Smooth muscle cell (in vitro differentiated cells): ENCODE results near the gene SLC23A3. TPM values are rescaled to one million over a fixed set of nuclear protein-coding genes. Genes with fewer than 3 reads are reported as not detected.

Experiments used
- DNase-seq: peaks from one replicate; lab custom pipeline; 2025; ENCODE audit not compliant: unreplicated experiment; lab: John Stamatoyannopoulos, UW
- H2AFZ ChIP-seq: fragments of 200-600 bp; sonication (generic); 2 replicates; pipeline ENCODE4 v1.6.0; 2016; ENCODE audit warnings: antibody characterized with exemption, low read depth, mild to moderate bottlenecking
- H3F3A ChIP-seq: fragments of 200-600 bp; sonication (generic); 2 replicates; pipeline ENCODE4 v1.6.0; 2017; ENCODE audit warnings: antibody characterized with exemption, low read depth
- H3K27ac ChIP-seq: fragments of 200-600 bp; sonication (generic); 2 replicates; pipeline ENCODE4 v1.5.1; 2016; ENCODE audit warnings: low read depth, mild to moderate bottlenecking
- H3K27me3 ChIP-seq: fragments of 200-600 bp; sonication (generic); 2 replicates; pipeline ENCODE4 v1.6.1; 2016; ENCODE audit warnings: low read depth, mild to moderate bottlenecking
- H3K36me3 ChIP-seq: fragments of 200-600 bp; sonication (generic); 2 replicates; pipeline ENCODE4 v1.5.1; 2016; ENCODE audit warnings: low read depth
- H3K4me1 ChIP-seq: fragments of 200-600 bp; sonication (generic); 2 replicates; pipeline ENCODE4 v1.5.1; 2016; ENCODE audit warnings: low read depth
- H3K4me2 ChIP-seq: fragments of 200-600 bp; sonication (generic); 2 replicates; pipeline ENCODE4 v1.6.0; 2016; ENCODE audit warnings: mild to moderate bottlenecking
- H3K4me3 ChIP-seq: fragments of 200-600 bp; sonication (generic); 2 replicates; pipeline ENCODE4 v1.5.1; 2016; ENCODE audit warnings: mild to moderate bottlenecking
- H3K79me2 ChIP-seq: fragments of 200-600 bp; sonication (generic); 2 replicates; pipeline ENCODE4 v1.6.0; 2016; ENCODE audit warnings: low read depth, mild to moderate bottlenecking
- H3K9ac ChIP-seq: fragments of 200-600 bp; sonication (generic); 2 replicates; pipeline ENCODE4 v1.6.0; 2016; ENCODE audit warnings: low read depth
- H3K9me3 ChIP-seq: fragments of 200-600 bp; sonication (generic); replicated peaks from 2 replicates; pipeline ENCODE4 v1.5.1; 2016; ENCODE audit warnings: low read depth
- H4K20me1 ChIP-seq: fragments of 200-600 bp; sonication (generic); 2 replicates; pipeline ENCODE4 v1.6.0; 2016; ENCODE audit warnings: low read depth
- WGBS: methylation state at CpG from one replicate; pipeline ENCODE4 v1.1.7; 2016; ENCODE audit warnings: low lambda C conversion rate; 5-methylcytosine and 5-hydroxymethylcytosine counted together
- polyA plus RNA-seq: library from polyadenylated mRNA; unstranded; fragments of >200 nt; fragmentation: Nextera tagmentation; extraction: Ambion mirVana; gene quantifications from 2 replicates; pipeline ENCODE4 v1.2.1, GENCODE V29; 2016
- total RNA-seq: library from RNA; depleted of rRNA; stranded (reverse); fragments of >200 nt; gene quantifications from 2 replicates; pipeline ENCODE4 v1.2.3, GENCODE V29; 2014
- TF ChIP-seq, protein P1 (sequence below): fragments of 200-600 bp; sonication (generic); IDR thresholded peaks from 2 replicates; pipeline ENCODE4 v1.5.1; 2017; ENCODE audit warnings: borderline replicate concordance, mild to moderate bottlenecking, antibody characterized with exemption; ENCODE audit not compliant: insufficient read depth, poor library complexity, severe bottlenecking

The SLC23A3 gene
- total and polyA plus RNA-seq, 2 experiments from 2014 or later = not detected

DNA sequence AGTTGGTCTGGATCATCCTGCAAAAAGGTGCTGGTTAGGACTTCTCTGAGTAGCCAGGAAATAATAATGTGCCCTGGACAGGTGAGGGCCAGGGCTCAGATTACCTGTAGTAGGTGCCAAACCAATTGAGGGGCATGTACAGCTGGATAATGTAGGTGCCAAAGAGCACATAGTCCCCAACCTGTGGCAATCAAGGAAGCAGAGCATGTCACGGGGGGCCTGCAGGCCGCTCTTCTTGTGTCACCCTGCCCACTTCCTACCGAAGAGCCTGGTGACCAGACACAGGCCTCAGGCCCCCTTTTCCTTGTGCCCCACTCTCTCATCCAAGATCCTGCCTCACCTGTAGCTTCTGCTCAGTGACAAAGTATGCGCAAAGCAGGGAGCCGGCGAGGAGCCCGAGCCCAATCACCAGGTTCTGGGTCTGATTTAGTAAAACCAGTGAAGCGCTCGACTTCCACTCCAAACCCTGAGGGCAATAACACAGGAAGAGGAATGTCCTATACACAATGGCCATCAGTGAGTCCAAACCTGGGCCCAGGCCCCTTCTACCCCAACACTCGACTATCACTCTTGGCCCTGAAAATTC is 43.8 kb upstream of the SLC23A3 start:
- 98% methylated on average over 10 of the region's 10 CpGs for WGBS
- Histone ChIP-seq H2AFZ (no peak overlapping the region), H3K27me3 (no peaks in the 10 kb centered on the region), H3K36me3 (no peaks in the 10 kb centered on the region), H3K4me3 (no peak overlapping the region), H3K4me1 (peaks cover 3% of the 10 kb centered on the region), H3K79me2 (peaks cover 10% of the 10 kb centered on the region), H3K9me3 (no peaks in the 10 kb centered on the region), H3K27ac (no peak overlapping the region), H3K9ac (no peak overlapping the region), H3K4me2 (no peak overlapping the region), H4K20me1 (no peaks in the 10 kb centered on the region), H3F3A (peaks cover 6% of the 10 kb centered on the region)
- DNase-seq = no peak
- TF ChIP-seq, protein P1, sequence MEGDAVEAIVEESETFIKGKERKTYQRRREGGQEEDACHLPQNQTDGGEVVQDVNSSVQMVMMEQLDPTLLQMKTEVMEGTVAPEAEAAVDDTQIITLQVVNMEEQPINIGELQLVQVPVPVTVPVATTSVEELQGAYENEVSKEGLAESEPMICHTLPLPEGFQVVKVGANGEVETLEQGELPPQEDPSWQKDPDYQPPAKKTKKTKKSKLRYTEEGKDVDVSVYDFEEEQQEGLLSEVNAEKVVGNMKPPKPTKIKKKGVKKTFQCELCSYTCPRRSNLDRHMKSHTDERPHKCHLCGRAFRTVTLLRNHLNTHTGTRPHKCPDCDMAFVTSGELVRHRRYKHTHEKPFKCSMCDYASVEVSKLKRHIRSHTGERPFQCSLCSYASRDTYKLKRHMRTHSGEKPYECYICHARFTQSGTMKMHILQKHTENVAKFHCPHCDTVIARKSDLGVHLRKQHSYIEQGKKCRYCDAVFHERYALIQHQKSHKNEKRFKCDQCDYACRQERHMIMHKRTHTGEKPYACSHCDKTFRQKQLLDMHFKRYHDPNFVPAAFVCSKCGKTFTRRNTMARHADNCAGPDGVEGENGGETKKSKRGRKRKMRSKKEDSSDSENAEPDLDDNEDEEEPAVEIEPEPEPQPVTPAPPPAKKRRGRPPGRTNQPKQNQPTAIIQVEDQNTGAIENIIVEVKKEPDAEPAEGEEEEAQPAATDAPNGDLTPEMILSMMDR = no peak

DNA sequence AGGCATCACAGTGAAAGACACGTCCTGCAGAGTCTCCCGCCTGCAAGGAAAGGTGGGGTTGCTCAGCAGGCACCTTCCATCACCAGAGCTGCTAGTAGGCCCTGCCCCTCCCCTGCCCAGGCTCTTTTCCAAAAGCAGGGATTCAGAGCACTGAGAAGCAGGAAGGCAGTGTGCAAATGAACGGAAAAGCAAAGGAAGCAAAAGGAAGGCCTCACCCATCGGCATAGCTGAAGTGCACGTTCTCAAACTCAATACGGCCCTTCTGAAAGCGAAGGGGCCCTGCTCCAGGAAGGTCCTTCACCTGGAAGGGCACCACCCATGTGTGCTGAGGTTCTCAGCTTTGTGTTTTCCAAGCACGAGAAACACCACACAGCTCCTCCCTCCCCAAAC is 43.2 kb upstream of the SLC23A3 start:
- Histone ChIP-seq H3K36me3 (no peaks in the 10 kb centered on the region), H3K9me3 (no peaks in the 10 kb centered on the region), H2AFZ (no peak overlapping the region), H3F3A (peaks cover under 1% of the 10 kb centered on the region), H3K4me1 (peaks cover 3% of the 10 kb centered on the region), H3K4me2 (no peak overlapping the region), H3K27me3 (no peaks in the 10 kb centered on the region), H3K27ac (no peak overlapping the region), H3K4me3 (no peak overlapping the region), H3K79me2 (peaks cover 10% of the 10 kb centered on the region), H3K9ac (no peak overlapping the region), H4K20me1 (no peaks in the 10 kb centered on the region)
- WGBS = 98% methylated on average over 8 of the region's 8 CpGs
- TF ChIP-seq, protein P1 = no peak
- DNase-seq = no peak

DNA sequence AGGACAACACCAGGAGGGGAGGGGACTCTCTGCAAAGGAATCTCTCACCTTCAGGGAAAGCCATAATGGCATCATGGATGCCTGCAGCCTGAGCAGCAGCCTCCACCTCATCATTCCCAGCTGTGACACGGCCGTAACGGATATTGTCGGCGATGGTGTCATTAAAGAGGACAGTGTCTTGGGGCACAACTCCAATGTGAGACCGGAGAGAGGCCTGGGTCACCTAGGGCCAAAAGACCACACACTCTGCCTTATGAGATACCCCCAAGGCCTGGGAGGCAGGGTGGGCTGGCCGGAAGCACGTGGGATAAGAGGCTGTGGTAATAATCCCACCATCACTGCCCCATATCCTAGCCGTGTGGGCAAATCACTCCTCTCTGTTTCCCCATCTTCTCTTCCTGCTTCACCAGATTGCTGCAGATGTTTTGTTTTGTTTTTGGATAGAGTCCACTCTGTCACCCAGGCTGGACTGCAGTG is 41.1 kb upstream of the SLC23A3 start:
- H3F3A ChIP-seq = peaks cover 5% of the 10 kb centered on the region
- no peaks in the 10 kb centered on the region for H3K4me1 ChIP-seq
- WGBS = 95% methylated on average over 9 of the region's 9 CpGs
- H3K27me3 ChIP-seq = no peaks in the 10 kb centered on the region
- TF ChIP-seq, protein P1 = no peak
- H3K4me3 ChIP-seq = no peak overlapping the region
- no peak overlapping the region for H3K9ac ChIP-seq
- no peak for DNase-seq
- no peaks in the 10 kb centered on the region for H4K20me1 ChIP-seq
- no peak overlapping the region for H3K4me2 ChIP-seq
- no peak overlapping the region for H2AFZ ChIP-seq
- no peaks in the 10 kb centered on the region for H3K36me3 ChIP-seq
- no peaks in the 10 kb centered on the region for H3K9me3 ChIP-seq
- no peak overlapping the region for H3K27ac ChIP-seq
- no peaks in the 10 kb centered on the region for H3K79me2 ChIP-seq
